ENCODE results near the gene CUX1. TPM values are rescaled to one million over a fixed set of nuclear protein-coding genes. Genes with fewer than 3 reads are reported as not detected.
"Not testable (repeated sequence)": the region's sequence is repeated elsewhere in the genome, so short reads cannot be mapped to it uniquely, and the experiment has no call there.

The CUX1 gene
- polyA plus RNA-seq, 1 donor: 38.3 TPM

GRCh38 chr7:101913247-101913721 lies 95.9 kb downstream of the CUX1 start:
- DNase-seq (ENCODE audit: low read depth): no peak

- no peak for DNase-seq (ENCODE audit: low read depth)
Measured at GRCh38 chr7:101913851-101914250, 96.4 kb downstream of the CUX1 start.

- DNase-seq (ENCODE audit: low read depth): no peak
Measured at GRCh38 chr7:101915000-101915399, 97.6 kb downstream of the CUX1 start.

GRCh38 chr7:101916041-101916800 lies 98.8 kb downstream of the CUX1 start:
- no peak for DNase-seq (ENCODE audit: low read depth)

- DNase-seq (ENCODE audit: low read depth): no peak
Measured at GRCh38 chr7:101916876-101917275, 99.5 kb downstream of the CUX1 start.

- DNase-seq (ENCODE audit: low read depth): no peak
Measured at GRCh38 chr7:101917566-101917965, 100.1 kb downstream of the CUX1 start.

- no peak for DNase-seq (ENCODE audit: low read depth)
Measured at GRCh38 chr7:101918426-101918825, 101.0 kb downstream of the CUX1 start.

GRCh38 chr7:101919363-101920115 lies 102.1 kb downstream of the CUX1 start:
- no peak for DNase-seq (ENCODE audit: low read depth)

- DNase-seq (ENCODE audit: low read depth): no peak
Measured at GRCh38 chr7:101921061-101921460, 103.6 kb downstream of the CUX1 start.

- DNase-seq (ENCODE audit: low read depth): not testable (repeated sequence)
Measured at GRCh38 chr7:101921546-101922489, 104.4 kb downstream of the CUX1 start.

- DNase-seq (ENCODE audit: low read depth): no peak
Measured at GRCh38 chr7:101922631-101923601, 105.5 kb downstream of the CUX1 start.

- DNase-seq (ENCODE audit: low read depth): no peak
Measured at GRCh38 chr7:101923602-101923985, 106.2 kb downstream of the CUX1 start.

GRCh38 chr7:101924171-101924570 lies 106.7 kb downstream of the CUX1 start:
- DNase-seq (ENCODE audit: low read depth): no peak

GRCh38 chr7:101926265-101926664 lies 108.8 kb downstream of the CUX1 start:
- no peak for DNase-seq (ENCODE audit: low read depth)

- DNase-seq (ENCODE audit: low read depth): no peak
Measured at GRCh38 chr7:101927389-101927788, 110.0 kb downstream of the CUX1 start.

GRCh38 chr7:101927802-101928201 lies 110.4 kb downstream of the CUX1 start:
- no peak for DNase-seq (ENCODE audit: low read depth)

GRCh38 chr7:101929256-101929655 lies 111.8 kb downstream of the CUX1 start:
- no peak for DNase-seq (ENCODE audit: low read depth)

- not testable (repeated sequence) for DNase-seq (ENCODE audit: low read depth)
Measured at GRCh38 chr7:101929911-101930310, 112.5 kb downstream of the CUX1 start.

- DNase-seq (ENCODE audit: low read depth): no peak
Measured at GRCh38 chr7:101932083-101932482, 114.7 kb downstream of the CUX1 start.

GRCh38 chr7:101933028-101933427 lies 115.6 kb downstream of the CUX1 start:
- no peak for DNase-seq (ENCODE audit: low read depth)

- no peak for DNase-seq (ENCODE audit: low read depth)
Measured at GRCh38 chr7:101933688-101934121, 116.3 kb downstream of the CUX1 start.
